Sigmoid colon (tissue), 7 donors: ENCODE data around the gene ASMTL. TPM values are rescaled to one million over a fixed set of nuclear protein-coding genes. Genes with fewer than 3 reads are reported as not detected.

Experiments
- DNase-seq: peaks from one replicate; pipeline ENCODE4 v3.0.0-alpha.2; 2019
- H3K27ac ChIP-seq, 4 donors: fragments of 200-600 bp; sonication (generic); one replicate each; pipeline ENCODE4 v1.5.1; 2016 to 2019; ENCODE audit warnings: mild to moderate bottlenecking in 1 of 4
- H3K27me3 ChIP-seq, 3 donors: fragments of 200-600 bp; sonication (generic); one replicate each; pipeline ENCODE4 v1.5.1; 2019; ENCODE audit warnings: mild to moderate bottlenecking in 1 of 3
- H3K36me3 ChIP-seq, 4 donors: fragments of 200-600 bp; sonication (generic); one replicate each; pipeline ENCODE4 v1.5.1; 2016 to 2019
- H3K4me1 ChIP-seq, 4 donors: fragments of 200-600 bp; sonication (generic); one replicate each; pipeline ENCODE4 v1.5.1; 2017 to 2019
- H3K4me3 ChIP-seq, 4 donors: fragments of 200-600 bp; sonication (generic); one replicate each; pipeline ENCODE4 v1.5.1; 2017 to 2019; ENCODE audit warnings: mild to moderate bottlenecking in 2 of 4, moderate library complexity in 1 of 4
- H3K9me3 ChIP-seq, 4 donors: fragments of 200-600 bp in 3 of 4; sonication (generic) in 3 of 4; one replicate each; pipeline versions ENCODE4 v1.5.1 to v1.6.1; 2013 to 2019
- CTCF ChIP-seq, 4 experiments: fragments of 450-650 bp in 3 of 4; fragments of 200-600 bp in 1 of 4; IDR thresholded peaks; one replicate each; pipeline ENCODE4 v1.5.1; 2016 to 2019; ENCODE audit warnings: antibody characterized with exemption in 4 of 4, mild to moderate bottlenecking in 3 of 4, moderate library complexity in 2 of 4
- EP300 ChIP-seq, 4 donors: sonication (generic); formaldehyde crosslinking; IDR thresholded peaks; one replicate each; pipeline ENCODE4 v1.6.1; 2017; ENCODE audit warnings: antibody characterized with exemption in 4 of 4
- POLR2A ChIP-seq, 2 donors: fragments of 450-650 bp; IDR thresholded peaks; one replicate each; pipeline ENCODE4 v1.6.1; 2016; ENCODE audit warnings: antibody characterized with exemption in 2 of 2, mild to moderate bottlenecking in 2 of 2, moderate library complexity in 2 of 2
- POLR2AphosphoS5 ChIP-seq, 4 donors: sonication (generic); formaldehyde crosslinking; IDR thresholded peaks; one replicate each; pipeline ENCODE4 v1.6.1; 2017; ENCODE audit warnings: antibody characterized with exemption in 4 of 4
- WGBS, 2 donors: extraction: QIAGEN DNeasy Blood & Tissue Kit; methylation state at CpG; one replicate each; pipeline ENCODE4 v1.1.7; 2013; 5-methylcytosine and 5-hydroxymethylcytosine counted together
- intact Hi-C: fragments of 100-400 bp; cut with DNase I; formaldehyde crosslinking; loops from one replicate; pipeline ENCODE4 v1.15.1; 2023
- polyA plus RNA-seq, 3 donors: library from polyadenylated mRNA; stranded (reverse); fragments of 200-250 nt; gene quantifications; one replicate each; pipeline ENCODE4 v1.2.3, GENCODE V29; 2013
- total RNA-seq, 4 donors: library from RNA; depleted of rRNA; stranded (reverse); fragments of >200 nt; gene quantifications; one replicate each; pipeline ENCODE4 v1.1.0, GENCODE V29; 2016
- donor health status: healthy with polysubstance abuse.
- donor health status: Bipolar disorder and iron deficiency.
- donor health status: healthy.

Gene ASMTL
- total and polyA plus RNA-seq, 7 donors = 11.8 to 30.6 (median 24.0) TPM

- no peak overlapping the region for H3K27ac ChIP-seq
- WGBS, 2 donors = 74 to 78% methylated on average over 24 of the region's 24 CpGs
- H3K36me3 ChIP-seq = no peaks in the 10 kb centered on the region
- peaks cover 11 to 49% (median 13%) of the 10 kb centered on the region in 3 donors for H3K27me3 ChIP-seq
- H3K4me3 ChIP-seq = no peak overlapping the region
- DNase-seq = peak; percentile 58
- H3K4me1 ChIP-seq = no peaks in the 10 kb centered on the region
- TF ChIP-seq CTCF (IDR thresholded peaks at IDR 0.05) = no peak
- no peak for TF ChIP-seq EP300 (IDR thresholded peaks at IDR 0.05)
- TF ChIP-seq POLR2AphosphoS5 (IDR thresholded peaks at IDR 0.05) = no peak
- TF ChIP-seq POLR2A (IDR thresholded peaks at IDR 0.05) = no peak
- intact Hi-C loops = no loop called here
- no peaks in the 10 kb centered on the region for H3K9me3 ChIP-seq
Measured at GRCh38 chrX:1464041-1464970, 11.6 kb upstream of the ASMTL start.

GRCh38 chrX:1463581-1463980 is 10.9 kb upstream of the ASMTL start:
- DNase-seq = no peak
- no peaks in the 10 kb centered on the region for H3K4me1 ChIP-seq

GRCh38 chrX:1462596-1463251 is 10.0 kb upstream of the ASMTL start:
- DNase-seq = peak; percentile 36
- TF ChIP-seq POLR2AphosphoS5 (IDR thresholded peaks at IDR 0.05) (no peak), EP300 (IDR thresholded peaks at IDR 0.05) (no peak), POLR2A (IDR thresholded peaks at IDR 0.05) (no peak), CTCF (IDR thresholded peaks at IDR 0.05) (no peak)
- H3K4me1 ChIP-seq = no peaks in the 10 kb centered on the region
- intact Hi-C loops = no loop called here
- no peak overlapping the region for H3K4me3 ChIP-seq
- WGBS, 2 donors = 57 to 64% methylated on average over 19 of the region's 19 CpGs
- no peaks in the 10 kb centered on the region for H3K36me3 ChIP-seq
- peaks cover 6 to 41% (median 9%) of the 10 kb centered on the region in 3 donors for H3K27me3 ChIP-seq
- H3K27ac ChIP-seq = peak overlapping the region in 1 of 4 donors; percentile 17
- no peaks in the 10 kb centered on the region for H3K9me3 ChIP-seq

More at GRCh38 chrX:1463581-1463980, 10.9 kb upstream of the ASMTL start:
- peaks cover 11 to 48% (median 13%) of the 10 kb centered on the region in 3 donors for H3K27me3 ChIP-seq
- H3K9me3 ChIP-seq = no peaks in the 10 kb centered on the region
- H3K4me3 ChIP-seq = no peak overlapping the region
- intact Hi-C loops = no loop called here
- no peaks in the 10 kb centered on the region for H3K36me3 ChIP-seq
- H3K27ac ChIP-seq = peak overlapping the region in 1 of 4 donors; percentile 17
- TF ChIP-seq EP300 (IDR thresholded peaks at IDR 0.05) (no peak), POLR2AphosphoS5 (IDR thresholded peaks at IDR 0.05) (no peak), CTCF (IDR thresholded peaks at IDR 0.05) (no peak)
- 51 to 87% methylated on average over 5 of the region's 5 CpGs for WGBS, 2 donors

- intact Hi-C loops = no loop called here
- Histone ChIP-seq H3K4me1 (no peaks in the 10 kb centered on the region), H3K4me3 (no peak overlapping the region), H3K36me3 (no peaks in the 10 kb centered on the region), H3K27me3 (peaks cover 0 to 35% (median 4%) of the 10 kb centered on the region in 3 donors), H3K9me3 (no peaks in the 10 kb centered on the region), H3K27ac (no peak overlapping the region)
- TF ChIP-seq EP300 (IDR thresholded peaks at IDR 0.05) = no peak
- TF ChIP-seq CTCF (IDR thresholded peaks at IDR 0.05) = no peak
- TF ChIP-seq POLR2AphosphoS5 (IDR thresholded peaks at IDR 0.05) = no peak
- TF ChIP-seq POLR2A (IDR thresholded peaks at IDR 0.05) = no peak
- no peak for DNase-seq
Measured at GRCh38 chrX:1462110-1462509, 9.4 kb upstream of the ASMTL start.
